HCT116 (cell line): ENCODE results near the gene SLC14A1.

Source experiments
- CEBPB ChIP-seq: IDR thresholded peaks from 2 replicates; pipeline ENCODE4 v1.6.1; 2012; ENCODE audit warnings: low read depth
- CTCF ChIP-seq, 3 experiments: fragments of 200-600 bp in 1 of 3; sonication (generic) in 1 of 3; IDR thresholded peaks in 2 of 3; conservative IDR thresholded peaks in 1 of 3; 2 replicates each; pipeline ENCODE4 v1.5.1; 2012 to 2017; ENCODE audit warnings: low read depth in 2 of 3, low read length in 2 of 3, antibody characterized with exemption in 1 of 3, borderline replicate concordance in 1 of 3, control low read depth in 1 of 3, mild to moderate bottlenecking in 1 of 3, mixed read lengths in 1 of 3, mixed run types in 1 of 3, moderate library complexity in 1 of 3; ENCODE audit not compliant: insufficient read depth in 1 of 3
- YY1 ChIP-seq: IDR thresholded peaks from 2 replicates; pipeline ENCODE4 v1.6.1; 2011; ENCODE audit warnings: low read length, low read depth, moderate library complexity, mild to moderate bottlenecking; ENCODE audit not compliant: insufficient replicate concordance; ENCODE audit errors: extremely low read depth

GRCh38 chr18:45719106-45719505 lies 4.9 kb upstream of the SLC14A1 start:
- TF ChIP-seq YY1 (no peak), CTCF (IDR thresholded peaks at IDR 0.05 in 2 of 3, conservative IDR thresholded peaks at IDR 0.05 in 1 of 3; ENCODE audit: borderline replicate concordance in 1 of 3, insufficient read depth in 1 of 3, low read depth in 2 of 3, low read length in 2 of 3) (no peak), CEBPB (no peak)
